Activated T-cell treated with anti-CD3 and anti-CD28 coated beads for 24 hours (primary cell): ENCODE results near the gene SLIT1.
A peak's percentile ranks its signal among the peaks of the same experiment; 100 is the strongest.
"Not testable (repeated sequence)": the region's sequence is repeated elsewhere in the genome, so short reads cannot be mapped to it uniquely, and the experiment has no call there.

Source experiments
- DNase-seq: peaks from one replicate; pipeline ENCODE4 v3.0.0-alpha.2; 2020; ENCODE audit warnings: low read depth

The SLIT1 gene

GRCh38 chr10:97042716-97043562 lies 142.8 kb downstream of the SLIT1 start:
- no peak for DNase-seq

GRCh38 chr10:97042081-97042480 lies 143.7 kb downstream of the SLIT1 start:
- no peak for DNase-seq

- DNase-seq = no peak
Observed at GRCh38 chr10:97040706-97041105, 145.1 kb downstream of the SLIT1 start.

- no peak for DNase-seq
Observed at GRCh38 chr10:97040248-97040584, 145.5 kb downstream of the SLIT1 start.

- no peak for DNase-seq
Observed at GRCh38 chr10:97039538-97040247, 146.1 kb downstream of the SLIT1 start.

GRCh38 chr10:97038688-97039087 lies 147.1 kb downstream of the SLIT1 start:
- DNase-seq = no peak

GRCh38 chr10:97037365-97038361 lies 148.1 kb downstream of the SLIT1 start:
- peak; percentile 60 for DNase-seq

GRCh38 chr10:97034958-97035769 lies 150.6 kb downstream of the SLIT1 start:
- DNase-seq = no peak

GRCh38 chr10:97034301-97034700 lies 151.5 kb downstream of the SLIT1 start:
- no peak for DNase-seq

GRCh38 chr10:97033841-97034240 lies 151.9 kb downstream of the SLIT1 start:
- not testable (repeated sequence) for DNase-seq

GRCh38 chr10:97032624-97033023 lies 153.1 kb downstream of the SLIT1 start:
- DNase-seq = no peak

GRCh38 chr10:97031459-97031858 lies 154.3 kb downstream of the SLIT1 start:
- no peak for DNase-seq

GRCh38 chr10:97030894-97031293 lies 154.9 kb downstream of the SLIT1 start:
- DNase-seq = no peak

- no peak for DNase-seq
Observed at GRCh38 chr10:97029271-97029670, 156.5 kb downstream of the SLIT1 start.

- DNase-seq = no peak
Observed at GRCh38 chr10:97028832-97029178, 157.0 kb downstream of the SLIT1 start.

GRCh38 chr10:97028126-97028831 lies 157.5 kb downstream of the SLIT1 start:
- no peak for DNase-seq

- DNase-seq = peak; percentile 45
Observed at GRCh38 chr10:97025613-97026242, 160.0 kb downstream of the SLIT1 start.

GRCh38 chr10:97024168-97025073 lies 161.3 kb downstream of the SLIT1 start:
- no peak for DNase-seq
